Lower leg skin (tissue), 3 donors: ENCODE measurements around the gene LEKR1.

Source experiments
- CTCF ChIP-seq, 3 donors: fragments of 450-650 bp; IDR thresholded peaks; one replicate each; pipeline ENCODE4 v1.5.1; 2016; ENCODE audit warnings: antibody characterized with exemption in 3 of 3, mild to moderate bottlenecking in 3 of 3, moderate library complexity in 2 of 3
- POLR2A ChIP-seq, 2 donors: fragments of 450-650 bp; IDR thresholded peaks; one replicate each; pipeline ENCODE4 v1.6.1; 2016 to 2017; ENCODE audit warnings: antibody characterized with exemption in 2 of 2, mild to moderate bottlenecking in 1 of 2, moderate library complexity in 1 of 2

- TF ChIP-seq CTCF (IDR thresholded peaks at IDR 0.05) (no peak), POLR2A (IDR thresholded peaks at IDR 0.05) (no peak)
Measured at GRCh38 chr3:156811089-156811862, 14.9 kb upstream of the LEKR1 start.
